Endothelial cell of hepatic sinusoid (primary cell): Measurements from ENCODE around the gene OR14I1.

Experiments
- in situ Hi-C: cut with HindIII; loops from 2 replicates; pipeline ENCODE4 v1.10.0; 2017; ENCODE audit warnings: low sequenced_read_pairs

OR14I1 gene

GRCh38 chr1:248702714-248703113 lies at the start of gene OR14I1:
Gene OR14I1 (minus strand): TSS chr1:248702766.
- in situ Hi-C loops: no loop called here

- in situ Hi-C loops: no loop called here
Measured at GRCh38 chr1:248751635-248752034, 49.1 kb upstream of the OR14I1 start.

GRCh38 chr1:248751142-248751541 lies 48.6 kb upstream of the OR14I1 start:
- in situ Hi-C loops: no loop called here

GRCh38 chr1:248750496-248750895 lies 47.9 kb upstream of the OR14I1 start:
- in situ Hi-C loops: no loop called here

- in situ Hi-C loops: no loop called here
Measured at GRCh38 chr1:248748211-248748610, 45.6 kb upstream of the OR14I1 start.

- in situ Hi-C loops: no loop called here
Measured at GRCh38 chr1:248740876-248741275, 38.3 kb upstream of the OR14I1 start.

- in situ Hi-C loops: no loop called here
Measured at GRCh38 chr1:248739572-248740205, 37.1 kb upstream of the OR14I1 start.

GRCh38 chr1:248737457-248737856 lies 34.9 kb upstream of the OR14I1 start:
- in situ Hi-C loops: no loop called here

- in situ Hi-C loops: no loop called here
Measured at GRCh38 chr1:248736977-248737376, 34.4 kb upstream of the OR14I1 start.

GRCh38 chr1:248733566-248733965 lies 31.0 kb upstream of the OR14I1 start:
- in situ Hi-C loops: no loop called here

GRCh38 chr1:248730507-248731335 lies 28.2 kb upstream of the OR14I1 start:
- in situ Hi-C loops: no loop called here

GRCh38 chr1:248714248-248714647 lies 11.7 kb upstream of the OR14I1 start:
- in situ Hi-C loops: no loop called here

- in situ Hi-C loops: no loop called here
Measured at GRCh38 chr1:248710305-248710900, 7.8 kb upstream of the OR14I1 start.

GRCh38 chr1:248704606-248705005 lies 2.0 kb upstream of the OR14I1 start:
- in situ Hi-C loops: no loop called here

GRCh38 chr1:248703674-248704073 lies 1.1 kb upstream of the OR14I1 start:
- in situ Hi-C loops: no loop called here

GRCh38 chr1:248699099-248699498 lies 3.5 kb downstream of the OR14I1 start:
- in situ Hi-C loops: no loop called here

GRCh38 chr1:248697907-248698306 lies 4.7 kb downstream of the OR14I1 start:
- in situ Hi-C loops: no loop called here

GRCh38 chr1:248696774-248697173 lies 5.8 kb downstream of the OR14I1 start:
- in situ Hi-C loops: no loop called here

- in situ Hi-C loops: no loop called here
Measured at GRCh38 chr1:248696261-248696660, 6.3 kb downstream of the OR14I1 start.

GRCh38 chr1:248695451-248696132 lies 7.0 kb downstream of the OR14I1 start:
- in situ Hi-C loops: no loop called here

GRCh38 chr1:248691567-248692155 lies 10.9 kb downstream of the OR14I1 start:
- in situ Hi-C loops: no loop called here
